ENCODE results near the gene EPSTI1.

EPSTI1 gene

GRCh38 chr13:42836930-42837690, 154.9 kb downstream of the EPSTI1 start:
- Histone ChIP-seq H3K36me3 (ENCODE audit: control insufficient read depth in 5 of 5, insufficient read depth in 5 of 5, low read length in 5 of 5) (no peaks in the 10 kb centered on the region), H3K4me3 (ENCODE audit: low read depth in 1 of 5, low read length in 5 of 5) (no peak overlapping the region), H3K9me3 (ENCODE audit: control insufficient read depth in 5 of 5, low read length in 5 of 5) (no peaks in the 10 kb centered on the region), H3K27me3 (ENCODE audit: control insufficient read depth in 5 of 5, insufficient read depth in 4 of 5, low read length in 5 of 5) (peaks cover 0 to 2% (median 0%) of the 10 kb centered on the region in 5 donors), H3K9ac (ENCODE audit: low read length in 5 of 5) (no peak overlapping the region), H3K27ac (ENCODE audit: low read depth, low read length) (no peak overlapping the region), H3K4me1 (ENCODE audit: control insufficient read depth in 5 of 5, insufficient read depth in 5 of 5, low read length in 5 of 5) (peaks cover 0 to 8% (median 2%) of the 10 kb centered on the region in 5 donors)
